Neutrophil (primary cell): ENCODE results near the gene CFAP54.

Experiments used
- H3K27ac ChIP-seq: fragments of 200-600 bp; sonication (generic); 2 replicates; pipeline ENCODE4 v1.5.1; 2016; ENCODE audit warnings: mild to moderate bottlenecking, moderate library complexity
- H3K27me3 ChIP-seq: fragments of 200-600 bp; sonication (generic); 2 replicates; pipeline ENCODE4 v1.6.0; 2016; ENCODE audit warnings: mild to moderate bottlenecking
- H3K36me3 ChIP-seq: fragments of 200-600 bp; sonication (generic); 2 replicates; pipeline ENCODE4 v1.5.1; 2017
- H3K4me1 ChIP-seq, 2 experiments: fragments of 200-600 bp in 1 of 2; sonication (generic) in 1 of 2; 1 replicate in 1 of 2; 2 replicates in 1 of 2; pipeline versions ENCODE4 v1.5.1 to v1.6.1; 2013 to 2016; ENCODE audit warnings: low read depth in 1 of 2, low read length in 1 of 2, mild to moderate bottlenecking in 1 of 2, moderate library complexity in 1 of 2; ENCODE audit not compliant: control insufficient read depth in 1 of 2, insufficient read depth in 1 of 2
- H3K4me3 ChIP-seq, 2 experiments: fragments of 200-600 bp in 1 of 2; sonication (generic) in 1 of 2; 1 replicate in 1 of 2; 2 replicates in 1 of 2; pipeline ENCODE4 v1.5.1; 2013 to 2016; ENCODE audit warnings: low read depth in 1 of 2, low read length in 1 of 2, mild to moderate bottlenecking in 1 of 2, moderate library complexity in 1 of 2
- H3K9me3 ChIP-seq: fragments of 200-600 bp; sonication (generic); 2 replicates; pipeline ENCODE4 v1.5.1; 2016
- TF ChIP-seq, protein P1 (sequence below): fragments of 200-600 bp; sonication (generic); IDR thresholded peaks from 2 replicates; pipeline ENCODE4 v1.5.1; 2016; ENCODE audit warnings: antibody characterized with exemption

CFAP54 gene

GRCh38 chr12:96774496-96775256, 285.3 kb downstream of the CFAP54 start:
- Histone ChIP-seq H3K27me3 (no peaks in the 10 kb centered on the region), H3K4me1 (no peaks in the 10 kb centered on the region), H3K4me3 (no peak overlapping the region), H3K36me3 (no peaks in the 10 kb centered on the region), H3K27ac (no peak overlapping the region), H3K9me3 (no peaks in the 10 kb centered on the region)
- TF ChIP-seq, protein P1, sequence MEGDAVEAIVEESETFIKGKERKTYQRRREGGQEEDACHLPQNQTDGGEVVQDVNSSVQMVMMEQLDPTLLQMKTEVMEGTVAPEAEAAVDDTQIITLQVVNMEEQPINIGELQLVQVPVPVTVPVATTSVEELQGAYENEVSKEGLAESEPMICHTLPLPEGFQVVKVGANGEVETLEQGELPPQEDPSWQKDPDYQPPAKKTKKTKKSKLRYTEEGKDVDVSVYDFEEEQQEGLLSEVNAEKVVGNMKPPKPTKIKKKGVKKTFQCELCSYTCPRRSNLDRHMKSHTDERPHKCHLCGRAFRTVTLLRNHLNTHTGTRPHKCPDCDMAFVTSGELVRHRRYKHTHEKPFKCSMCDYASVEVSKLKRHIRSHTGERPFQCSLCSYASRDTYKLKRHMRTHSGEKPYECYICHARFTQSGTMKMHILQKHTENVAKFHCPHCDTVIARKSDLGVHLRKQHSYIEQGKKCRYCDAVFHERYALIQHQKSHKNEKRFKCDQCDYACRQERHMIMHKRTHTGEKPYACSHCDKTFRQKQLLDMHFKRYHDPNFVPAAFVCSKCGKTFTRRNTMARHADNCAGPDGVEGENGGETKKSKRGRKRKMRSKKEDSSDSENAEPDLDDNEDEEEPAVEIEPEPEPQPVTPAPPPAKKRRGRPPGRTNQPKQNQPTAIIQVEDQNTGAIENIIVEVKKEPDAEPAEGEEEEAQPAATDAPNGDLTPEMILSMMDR, result no peak

DNA sequence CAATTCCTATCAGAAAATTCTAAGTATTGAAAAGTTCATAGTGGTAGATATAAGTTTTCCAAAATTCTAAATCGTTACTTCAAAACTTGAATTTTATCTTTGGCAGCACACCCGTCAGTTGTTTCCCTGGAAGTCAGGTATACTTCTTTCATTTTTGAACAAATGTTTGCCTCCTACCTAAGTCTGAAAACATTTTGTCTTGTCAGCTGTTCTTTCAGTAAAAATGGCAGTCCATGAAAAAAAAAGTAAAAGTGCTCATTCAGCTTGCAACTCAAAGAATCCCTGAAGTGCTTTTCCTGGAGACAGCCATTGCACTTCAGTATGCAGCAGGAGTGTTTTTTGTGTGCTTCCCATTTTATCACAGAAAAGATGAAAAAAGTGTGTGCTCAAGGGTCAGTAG, 287.5 kb downstream of the CFAP54 start:
- Histone ChIP-seq H3K27ac (no peak overlapping the region), H3K4me3 (no peak overlapping the region), H3K27me3 (no peaks in the 10 kb centered on the region), H3K36me3 (no peaks in the 10 kb centered on the region), H3K9me3 (no peaks in the 10 kb centered on the region), H3K4me1 (no peaks in the 10 kb centered on the region)
- TF ChIP-seq, protein P1, result no peak

DNA sequence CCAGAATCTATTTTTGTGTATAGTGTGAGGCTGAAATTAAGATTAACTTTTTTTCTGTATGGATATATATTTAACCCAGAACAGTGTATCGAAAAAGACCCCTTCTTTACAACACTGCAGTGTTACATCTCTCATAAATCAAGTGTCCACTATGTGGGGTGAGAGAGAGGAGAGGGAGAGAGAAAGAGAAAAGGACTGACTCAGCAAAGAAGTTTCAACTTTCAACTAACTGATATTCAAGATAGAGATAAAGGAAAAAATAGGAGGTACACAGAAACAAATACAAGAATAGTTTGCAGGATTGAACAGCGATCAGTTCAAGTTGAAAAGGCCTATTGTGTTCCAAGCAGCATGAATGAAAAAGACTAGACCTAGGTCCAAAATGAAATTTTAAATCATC, 291.0 kb downstream of the CFAP54 start:
- no peak overlapping the region for H3K27ac ChIP-seq
- no peaks in the 10 kb centered on the region for H3K27me3 ChIP-seq

GRCh38 chr12:96786791-96787190, 297.4 kb downstream of the CFAP54 start:
- no peaks in the 10 kb centered on the region for H3K4me1 ChIP-seq
- TF ChIP-seq, protein P1, result no peak
- H3K27me3 ChIP-seq, result no peaks in the 10 kb centered on the region
- no peaks in the 10 kb centered on the region for H3K36me3 ChIP-seq
- H3K9me3 ChIP-seq, result no peaks in the 10 kb centered on the region
- H3K4me3 ChIP-seq, result no peak overlapping the region
- no peak overlapping the region for H3K27ac ChIP-seq

More for the DNA sequence above, 291.0 kb downstream of the CFAP54 start:
- Histone ChIP-seq H3K36me3 (no peaks in the 10 kb centered on the region), H3K4me3 (no peak overlapping the region), H3K4me1 (no peaks in the 10 kb centered on the region), H3K9me3 (no peaks in the 10 kb centered on the region)
- TF ChIP-seq, protein P1, result no peak

DNA sequence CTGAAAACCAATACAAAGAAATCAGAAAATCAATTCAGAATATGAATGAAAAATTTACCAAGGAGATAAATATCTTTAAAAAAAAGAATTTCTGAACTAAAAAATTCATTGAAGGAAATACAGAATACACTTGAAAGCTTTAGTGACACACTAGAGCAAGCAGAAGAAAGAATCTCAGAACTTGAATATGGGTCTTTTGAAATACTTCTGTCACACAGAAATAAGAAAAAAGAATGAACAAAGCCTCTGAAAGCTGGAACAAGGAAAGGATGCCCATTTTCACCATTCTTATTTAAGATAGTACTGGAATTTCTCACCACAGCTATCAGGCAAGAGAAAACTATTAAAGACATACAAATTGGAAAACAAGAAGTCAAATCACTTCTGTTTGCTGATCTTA, 314.6 kb downstream of the CFAP54 start:
- Histone ChIP-seq H3K27ac (no peak overlapping the region), H3K9me3 (no peaks in the 10 kb centered on the region), H3K36me3 (no peaks in the 10 kb centered on the region), H3K4me3 (no peak overlapping the region), H3K4me1 (no peaks in the 10 kb centered on the region), H3K27me3 (no peaks in the 10 kb centered on the region)
- TF ChIP-seq, protein P1, result no peak
